K562 (cell line): ENCODE measurements around the gene PEPD.

Experiments
- POLR2A ChIP-seq: fragments of 450-650 bp; conservative IDR thresholded peaks from 2 replicates; pipeline ENCODE4 v1.6.1; 2016
- POLR2AphosphoS5 ChIP-seq: IDR thresholded peaks from 2 replicates; pipeline ENCODE4 v1.6.1; 2011; ENCODE audit warnings: mild to moderate bottlenecking, low read depth, low read length, moderate library complexity; ENCODE audit not compliant: control insufficient read depth, insufficient read depth
- SP1 ChIP-seq: sonication (generic); formaldehyde crosslinking; IDR thresholded peaks from 2 replicates; pipeline ENCODE4 v1.8.1; 2022; ENCODE audit warnings: mild to moderate bottlenecking, missing genetic modification reagents
- ZNF146 ChIP-seq: IDR thresholded peaks from one replicate; pipeline ENCODE4 v1.6.1; 2018; ENCODE audit warnings: missing compliant biosample characterization; ENCODE audit not compliant: unreplicated experiment

- TF ChIP-seq POLR2A (no peak), SP1 (CRISPR knock-in tag) (no peak), ZNF146 (no peak), POLR2AphosphoS5 (no peak)
Observed at GRCh38 chr19:33508431-33508830, 13.2 kb downstream of the PEPD start.
